HG03066 (cell line): ENCODE measurements around the gene APH1A.
"Not testable (repeated sequence)": the region's sequence is repeated elsewhere in the genome, so short reads cannot be mapped to it uniquely, and the experiment has no call there.

Experiments used
- ATAC-seq: cut with Tn5 transposase; IDR thresholded peaks from one replicate; pipeline ENCODE4 v1.9.1; 2021; ENCODE audit warnings: low read depth; ENCODE audit not compliant: unreplicated experiment

APH1A gene

DNA sequence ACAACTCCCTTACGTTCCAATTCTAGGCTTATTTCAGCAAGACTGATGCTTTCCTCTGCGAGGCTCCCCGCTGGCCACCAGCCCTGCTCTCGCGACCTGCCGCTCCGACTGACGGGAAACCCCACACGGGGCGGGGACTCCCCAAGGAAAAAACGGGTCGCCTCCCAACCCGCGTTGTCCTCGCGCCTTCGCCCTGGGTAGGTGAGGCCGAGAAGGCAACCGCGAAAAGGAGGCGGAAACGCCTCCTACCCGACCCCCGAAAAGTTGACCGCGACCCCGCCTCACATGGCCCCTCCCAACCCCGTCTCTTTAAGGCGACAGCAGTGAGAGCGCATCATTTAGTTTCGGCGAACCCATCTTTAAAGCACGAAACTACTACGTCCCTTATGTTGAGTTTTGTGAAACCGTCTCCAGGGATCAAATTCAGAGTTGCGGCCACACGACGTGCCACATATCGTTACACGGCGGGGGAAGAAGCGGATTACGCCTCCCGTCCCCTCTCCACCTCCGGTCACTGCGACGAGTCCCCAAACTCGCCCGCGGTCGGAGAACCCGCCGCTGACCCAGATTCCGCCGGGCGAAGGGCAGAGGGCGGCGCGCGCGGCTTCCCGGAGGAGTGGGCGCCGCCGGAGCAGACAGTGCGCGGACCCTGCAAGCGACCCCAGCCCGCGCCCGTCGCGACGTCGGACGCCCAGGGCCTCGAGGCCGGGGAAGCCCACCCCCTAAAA lies 34.1 kb downstream of the APH1A start:
- ATAC-seq, result no peak

DNA sequence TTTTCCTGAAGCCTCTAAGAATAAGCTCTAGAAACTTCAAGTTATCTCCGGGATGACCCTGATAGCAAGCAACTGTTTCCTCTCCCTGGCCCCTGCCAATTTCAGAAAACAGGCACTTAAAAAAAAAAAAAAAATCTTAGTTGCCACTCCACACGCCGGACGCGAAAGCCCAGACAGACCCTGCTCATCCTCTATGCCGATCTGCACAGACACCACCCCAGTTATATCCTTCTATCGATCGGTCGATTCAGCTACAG lies 34.6 kb downstream of the APH1A start:
- no peak for ATAC-seq

- ATAC-seq, result no peak
These were observed 35.2 kb downstream of the APH1A start for GRCh38 chr1:150233359-150234308.

DNA sequence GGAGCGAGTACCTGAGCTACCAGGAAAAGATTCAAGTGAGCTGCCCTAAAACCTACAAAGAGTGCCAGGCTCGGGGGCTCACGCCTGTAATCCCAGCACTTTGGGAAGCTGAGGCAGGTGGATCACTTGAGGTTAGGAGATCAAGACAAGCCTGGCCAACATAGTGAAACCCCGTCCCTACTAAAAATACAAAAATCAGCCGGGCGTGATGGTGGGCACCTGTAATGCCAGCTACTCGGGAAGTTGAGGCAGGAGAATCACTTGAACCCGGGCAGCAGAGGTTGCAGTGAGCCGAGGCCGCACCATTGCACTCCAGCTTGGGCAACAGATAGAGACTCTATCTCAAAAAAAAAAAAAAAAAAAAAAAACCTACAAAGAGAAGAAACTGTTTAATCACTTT lies 35.9 kb downstream of the APH1A start:
- ATAC-seq, result not testable (repeated sequence)

DNA sequence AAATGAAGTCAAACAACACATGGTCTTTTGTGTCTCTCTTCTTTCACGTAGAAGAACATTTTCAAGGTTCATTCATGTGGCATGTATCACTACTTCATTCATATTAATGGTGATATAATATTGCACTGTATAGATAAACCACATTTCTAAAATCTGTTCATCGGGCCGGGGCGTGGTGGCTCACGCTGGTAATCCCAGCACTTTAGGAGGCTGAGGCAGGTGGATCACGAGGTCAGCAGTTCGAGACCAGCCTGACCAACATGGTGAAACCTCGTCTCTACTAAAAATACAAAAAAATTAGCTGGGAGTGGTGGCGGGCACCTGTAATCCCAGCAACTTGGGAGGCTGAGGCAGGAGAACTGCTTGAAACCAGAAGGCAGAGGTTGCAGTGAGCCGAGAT lies 40.6 kb downstream of the APH1A start:
- ATAC-seq, result not testable (repeated sequence)

DNA sequence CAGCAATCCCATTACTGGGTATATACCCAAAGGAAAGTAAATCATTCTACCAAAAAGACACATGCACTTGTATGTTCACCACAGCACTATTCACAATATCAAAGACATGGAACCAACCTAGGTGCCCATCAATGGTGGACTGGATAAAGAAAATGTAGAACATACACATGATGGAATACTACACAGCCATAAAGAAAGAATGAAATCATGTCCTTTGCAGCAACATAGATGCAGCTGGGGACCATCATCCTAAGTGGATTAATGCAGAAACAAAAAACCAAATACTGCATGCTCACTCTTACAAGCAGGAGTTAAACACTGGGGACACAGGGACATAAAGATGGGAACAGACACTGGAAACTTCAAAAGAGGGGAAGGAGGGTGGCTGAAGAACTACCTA lies 41.6 kb downstream of the APH1A start:
- ATAC-seq, result no peak

DNA sequence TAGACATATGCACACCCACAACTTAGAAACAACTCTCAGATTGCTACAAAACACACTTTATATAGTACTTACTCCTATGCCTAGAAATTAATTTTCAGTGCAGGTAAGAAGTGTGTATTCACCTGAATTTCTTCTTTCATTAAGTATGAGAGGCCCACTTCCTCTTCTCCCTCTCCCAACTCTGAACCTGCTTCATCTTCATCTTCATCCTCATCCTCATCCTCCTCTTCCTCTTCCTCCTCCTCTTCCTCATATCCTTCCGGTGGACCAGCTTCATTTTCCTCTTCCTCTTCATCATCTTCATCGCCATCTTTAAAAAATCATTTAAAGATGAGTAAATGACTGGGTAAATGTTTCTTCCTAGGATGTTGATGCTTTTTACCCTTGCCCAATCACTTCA lies 42.3 kb downstream of the APH1A start:
- ATAC-seq, result no peak

DNA sequence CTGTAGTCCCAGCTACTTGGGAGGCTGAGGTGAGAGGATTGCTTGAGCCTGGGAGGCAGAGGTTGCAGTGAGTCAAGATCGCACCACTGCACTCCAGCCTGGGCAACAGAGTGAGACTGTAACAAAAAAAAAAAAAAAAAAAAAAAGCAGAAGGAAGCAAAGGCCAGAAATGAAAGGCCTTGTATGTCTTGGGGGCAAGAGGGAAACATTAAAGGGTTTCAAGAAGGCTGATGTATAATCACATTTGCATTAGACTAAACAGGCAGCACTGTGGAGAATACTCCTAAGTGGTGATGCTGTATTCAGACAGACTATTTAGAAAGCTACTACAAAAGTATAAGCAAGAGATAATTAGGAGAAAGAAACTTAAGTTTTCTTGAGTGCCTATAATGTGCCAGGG lies 43.3 kb downstream of the APH1A start:
- no peak for ATAC-seq

- ATAC-seq, result no peak
These were observed 43.8 kb downstream of the APH1A start for GRCh38 chr1:150224983-150225382.

- ATAC-seq, result no peak
These were observed 47.3 kb downstream of the APH1A start for GRCh38 chr1:150221552-150221951.

DNA sequence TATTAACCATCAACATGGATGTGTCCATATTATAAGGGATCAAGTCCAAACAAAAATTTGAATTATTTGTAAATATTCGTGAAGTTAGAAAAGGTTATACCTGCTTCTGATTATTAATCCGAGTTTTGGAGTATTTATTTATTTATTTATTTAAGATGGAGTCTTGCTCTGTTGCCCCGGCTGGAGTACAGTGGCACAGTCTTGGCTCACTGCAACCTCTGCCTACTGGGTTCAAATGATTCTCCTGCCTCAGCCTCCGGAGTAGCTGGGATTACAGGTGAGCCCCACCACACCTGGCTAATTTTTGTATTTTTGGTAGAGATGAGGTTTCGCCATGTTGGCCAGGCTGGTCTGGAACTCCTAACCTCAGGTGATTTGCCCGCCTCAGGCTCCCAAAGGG lies 53.0 kb downstream of the APH1A start:
- not testable (repeated sequence) for ATAC-seq
